GM18870 (cell line): ENCODE results near the gene SPEM1.

ENCODE experiments used
- ATAC-seq: cut with Tn5 transposase; IDR thresholded peaks from one replicate; pipeline ENCODE4 v1.9.1; 2021; ENCODE audit warnings: moderate library complexity; ENCODE audit not compliant: unreplicated experiment

SPEM1 gene

DNA sequence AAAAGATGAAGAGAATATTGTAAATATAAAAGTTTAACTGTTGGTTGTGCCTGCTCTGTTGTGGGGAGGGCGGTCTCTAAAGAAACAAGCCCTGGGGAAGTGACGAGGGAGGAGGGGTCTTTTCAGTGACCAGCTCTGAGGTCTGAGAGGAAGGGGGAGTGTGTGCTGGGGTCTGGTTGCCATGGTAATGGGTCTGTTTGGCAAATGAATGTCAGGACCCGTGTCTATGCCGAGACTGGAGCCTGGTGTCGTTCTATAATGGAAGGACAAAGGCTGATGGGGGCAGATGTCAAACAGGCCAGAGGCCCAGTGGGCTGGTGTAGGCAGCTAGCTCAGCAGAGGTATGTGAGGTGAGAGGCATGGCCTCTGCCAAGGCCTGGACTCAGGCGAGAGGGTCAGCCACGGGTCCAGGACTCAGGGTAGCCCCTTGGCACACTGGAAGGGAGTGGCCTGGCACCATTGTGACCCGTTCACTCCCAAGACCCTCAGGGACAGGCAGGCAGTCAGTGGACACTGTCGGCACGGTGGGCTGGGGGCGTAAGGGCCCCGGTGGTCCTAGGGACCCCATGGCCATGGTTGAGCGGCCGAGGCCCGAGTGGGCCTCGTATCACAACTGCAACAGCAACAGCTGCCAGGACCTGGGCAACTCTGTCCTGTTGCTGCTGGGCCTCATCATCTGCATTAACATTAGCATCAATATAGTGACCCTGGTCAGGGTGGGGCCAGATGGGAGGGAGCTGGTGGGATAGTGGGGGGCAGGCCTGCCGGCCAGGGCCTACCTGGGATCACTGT lies at the start of gene SPEM1:
TSS of gene SPEM1 (plus strand) at position 506 of the 792 bp plus-strand sequence. CDS start at position 567, 61 bp downstream.
- ATAC-seq, result no peak

- ATAC-seq, result no peak
These were observed 49.3 kb upstream of the SPEM1 start for GRCh38 chr17:7370853-7371252.

DNA sequence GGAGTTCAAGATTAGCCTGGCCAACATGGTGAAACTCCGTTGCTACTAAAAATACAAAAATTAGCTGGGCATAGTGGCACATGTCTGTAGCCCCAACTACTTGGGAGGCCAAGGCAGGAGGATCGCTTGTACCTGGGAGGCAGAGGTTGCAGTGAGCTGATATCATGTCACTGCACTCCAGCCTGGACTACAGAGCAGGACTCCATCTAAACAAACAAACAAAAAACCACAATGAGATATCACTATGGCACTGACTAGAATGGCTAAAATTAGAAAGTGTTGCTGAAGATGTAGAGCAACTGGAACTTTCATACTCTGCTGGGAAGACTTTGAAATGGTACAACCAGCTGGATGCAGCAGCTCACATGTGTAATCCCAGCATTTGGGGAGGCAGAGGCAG lies 45.8 kb upstream of the SPEM1 start:
- ATAC-seq, result no peak

DNA sequence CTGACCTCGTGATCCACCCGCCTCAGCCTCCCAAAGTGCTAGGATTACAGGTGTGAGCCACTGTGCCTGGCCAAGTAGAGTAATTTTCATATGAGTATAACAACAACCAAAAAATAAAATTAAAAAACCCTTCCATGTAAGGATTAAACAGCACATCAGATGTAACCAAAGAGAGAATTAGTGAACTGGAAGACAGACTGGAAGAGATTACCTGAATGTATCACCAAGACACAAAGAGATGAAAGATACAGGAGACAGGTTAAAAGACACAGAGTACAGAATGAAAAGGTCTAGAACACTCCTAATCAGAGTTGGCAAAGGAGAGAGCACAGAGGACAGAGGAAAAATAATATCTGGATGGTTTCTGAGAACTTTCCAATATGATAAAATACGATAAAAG lies 41.0 kb upstream of the SPEM1 start:
- no peak for ATAC-seq

- ATAC-seq, result no peak
These were observed 39.8 kb upstream of the SPEM1 start for GRCh38 chr17:7380321-7380720.

- no peak for ATAC-seq
These were observed 39.1 kb upstream of the SPEM1 start, which contains the start of gene TNK1 for GRCh38 chr17:7380855-7381683. TNK1 (plus strand) TSS chr17:7381089; CDS start chr17:7382927, 1,838 bp downstream.

GRCh38 chr17:7382901-7383300 lies 37.2 kb upstream of the SPEM1 start:
- no peak for ATAC-seq

DNA sequence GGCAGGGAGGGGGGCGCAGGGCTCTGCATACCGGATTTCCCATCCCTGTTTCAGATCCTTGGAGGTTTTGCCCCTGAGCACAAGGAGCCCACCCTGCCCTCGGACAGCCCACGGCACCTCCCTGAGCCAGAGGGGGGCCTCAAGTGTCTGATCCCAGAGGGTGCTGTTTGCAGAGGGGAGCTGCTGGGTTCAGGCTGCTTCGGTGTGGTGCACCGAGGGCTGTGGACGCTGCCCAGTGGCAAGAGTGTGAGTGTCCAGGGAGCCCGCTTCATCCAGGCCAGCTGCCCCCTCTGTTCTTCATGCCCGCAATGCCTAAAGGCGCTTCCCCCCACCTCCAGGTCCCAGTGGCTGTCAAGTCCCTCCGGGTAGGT lies 36.8 kb upstream of the SPEM1 start:
- ATAC-seq, result no peak

- ATAC-seq, result no peak
These were observed 36.2 kb upstream of the SPEM1 start for GRCh38 chr17:7383742-7384488.

- ATAC-seq, result no peak
These were observed 35.5 kb upstream of the SPEM1 start for GRCh38 chr17:7384489-7385081.

GRCh38 chr17:7388856-7389255 lies 31.3 kb upstream of the SPEM1 start:
- no peak for ATAC-seq

GRCh38 chr17:7389924-7390910 lies 29.9 kb upstream of the SPEM1 start:
- ATAC-seq, result no peak

- ATAC-seq, result no peak
These were observed 28.8 kb upstream of the SPEM1 start for GRCh38 chr17:7391307-7391706.

GRCh38 chr17:7392696-7393612 lies 27.2 kb upstream of the SPEM1 start:
- ATAC-seq, result no peak

DNA sequence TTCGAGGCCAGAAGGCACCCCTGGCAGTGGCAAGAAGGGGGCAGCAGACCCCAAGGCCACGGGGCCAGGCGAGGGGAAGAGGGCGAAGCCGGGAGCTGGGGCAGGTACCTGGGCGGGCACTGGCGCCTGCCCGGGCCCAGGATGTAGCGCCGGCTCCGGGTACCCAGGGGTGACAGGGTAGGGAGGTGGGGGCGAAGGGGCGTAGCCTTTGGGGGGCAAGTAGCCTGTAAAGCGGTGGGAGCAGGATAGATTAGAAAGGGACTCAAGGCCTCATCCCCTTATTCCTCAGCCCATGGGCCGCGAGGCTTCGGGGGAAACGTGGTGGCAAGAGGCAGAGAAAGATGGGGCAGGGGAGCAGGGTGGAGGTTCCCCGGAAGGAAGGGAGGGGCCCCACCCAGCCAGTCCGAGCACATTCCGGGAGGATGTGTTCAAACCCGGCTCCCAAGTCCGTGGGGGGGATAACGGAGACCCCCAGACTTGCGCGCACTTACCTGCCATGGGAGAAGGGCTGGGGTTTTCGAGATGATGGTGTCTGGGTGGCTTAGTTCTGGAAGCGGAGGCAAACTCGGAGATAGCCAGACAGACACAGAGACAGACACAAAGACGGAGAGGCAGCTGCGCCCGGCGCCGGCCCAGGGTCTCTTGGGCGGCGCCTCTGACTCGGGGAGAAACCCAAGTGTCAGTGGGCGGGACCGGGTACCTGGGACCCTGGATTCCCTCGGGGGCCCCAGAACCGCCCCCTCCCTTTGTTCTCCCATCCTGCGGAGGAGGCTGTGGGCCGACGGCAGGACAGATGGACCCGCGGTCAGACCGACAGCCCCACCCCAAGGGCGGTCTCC lies 26.3 kb upstream of the SPEM1 start:
- ATAC-seq, result no peak

DNA sequence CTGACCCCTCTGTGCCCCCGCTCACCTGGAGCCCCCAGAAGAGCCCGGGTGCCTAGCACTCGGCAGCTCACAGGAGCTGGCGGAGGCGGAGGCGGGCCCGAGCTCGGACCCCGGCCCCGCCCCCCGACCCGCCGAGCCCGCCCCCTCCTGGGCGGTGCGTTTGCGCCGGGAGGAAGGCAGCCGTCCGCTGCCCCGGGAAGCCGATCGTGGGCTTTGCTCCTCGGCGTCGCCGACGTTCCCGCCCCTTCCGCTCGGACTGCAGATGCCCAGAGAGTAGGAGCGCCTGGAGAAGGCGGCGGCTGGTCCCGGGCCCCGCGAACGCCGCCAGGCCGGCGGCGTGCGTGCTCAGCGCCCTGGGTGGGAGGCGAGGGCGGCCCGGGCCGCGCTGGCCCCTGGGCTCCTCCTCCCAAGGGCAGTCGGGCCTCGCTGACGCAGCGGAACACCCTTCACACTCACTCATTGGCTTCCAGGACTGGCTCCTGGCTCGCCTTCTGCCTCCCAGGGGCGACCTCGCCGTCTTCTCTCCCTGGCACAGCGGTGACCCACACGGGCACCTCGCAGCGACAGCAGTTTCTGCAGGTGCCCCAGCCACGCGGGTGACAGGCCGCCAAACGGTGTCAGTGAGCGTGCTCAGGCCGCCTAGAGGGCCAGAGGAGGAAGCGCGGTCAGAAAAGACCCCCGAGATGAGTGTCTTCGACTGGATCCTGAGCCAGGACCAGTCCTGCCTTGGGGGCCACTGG lies 25.5 kb upstream of the SPEM1 start, which contains the start of gene PLSCR3:
TSS of gene PLSCR3 (minus strand) at position 74 of the 740 bp plus-strand sequence. CDS start 415 bp downstream, outside the sequence.
- ATAC-seq, result no peak

GRCh38 chr17:7396147-7396546 lies 24.0 kb upstream of the SPEM1 start:
- ATAC-seq, result no peak
